Suprapubic skin (tissue), 4 donors: Measurements from ENCODE around the gene CPD.

Experiments
- POLR2A ChIP-seq, 2 donors: fragments of 450-650 bp; IDR thresholded peaks; one replicate each; pipeline ENCODE4 v1.6.1; 2017; ENCODE audit warnings: antibody characterized with exemption in 2 of 2, mild to moderate bottlenecking in 2 of 2, moderate library complexity in 2 of 2
- POLR2AphosphoS5 ChIP-seq, 3 donors: sonication (generic); formaldehyde crosslinking; IDR thresholded peaks; one replicate each; pipeline ENCODE4 v1.6.1; 2017; ENCODE audit warnings: antibody characterized with exemption in 3 of 3
- TF ChIP-seq, protein P1 (sequence below), 2 donors: fragments of 200-600 bp in 1 of 2; fragments of 450-650 bp in 1 of 2; sonication (generic) in 1 of 2; IDR thresholded peaks; one replicate each; pipeline ENCODE4 v1.5.1; 2016 to 2019; ENCODE audit warnings: antibody characterized with exemption in 2 of 2, mild to moderate bottlenecking in 1 of 2, moderate library complexity in 1 of 2

DNA sequence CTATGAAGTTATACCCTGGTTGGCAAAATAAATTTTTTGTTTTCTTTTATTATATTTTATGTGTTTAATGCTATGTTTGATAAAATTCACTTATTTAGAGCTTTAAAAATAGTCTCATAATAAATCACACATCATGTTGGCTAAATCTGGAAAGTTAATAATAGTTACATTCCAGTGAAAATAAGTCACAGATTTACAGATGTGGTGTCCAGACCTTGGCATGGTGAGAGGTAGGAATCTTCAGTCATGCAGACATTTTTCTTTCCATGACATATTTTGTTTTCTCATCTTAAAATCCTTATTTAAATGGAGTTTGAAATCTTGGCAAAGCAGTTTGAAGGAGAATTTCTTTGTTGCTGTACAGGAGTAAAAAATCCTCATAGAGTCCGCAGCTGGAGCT lies 50.4 kb downstream of the CPD start:
- TF ChIP-seq, protein P1, sequence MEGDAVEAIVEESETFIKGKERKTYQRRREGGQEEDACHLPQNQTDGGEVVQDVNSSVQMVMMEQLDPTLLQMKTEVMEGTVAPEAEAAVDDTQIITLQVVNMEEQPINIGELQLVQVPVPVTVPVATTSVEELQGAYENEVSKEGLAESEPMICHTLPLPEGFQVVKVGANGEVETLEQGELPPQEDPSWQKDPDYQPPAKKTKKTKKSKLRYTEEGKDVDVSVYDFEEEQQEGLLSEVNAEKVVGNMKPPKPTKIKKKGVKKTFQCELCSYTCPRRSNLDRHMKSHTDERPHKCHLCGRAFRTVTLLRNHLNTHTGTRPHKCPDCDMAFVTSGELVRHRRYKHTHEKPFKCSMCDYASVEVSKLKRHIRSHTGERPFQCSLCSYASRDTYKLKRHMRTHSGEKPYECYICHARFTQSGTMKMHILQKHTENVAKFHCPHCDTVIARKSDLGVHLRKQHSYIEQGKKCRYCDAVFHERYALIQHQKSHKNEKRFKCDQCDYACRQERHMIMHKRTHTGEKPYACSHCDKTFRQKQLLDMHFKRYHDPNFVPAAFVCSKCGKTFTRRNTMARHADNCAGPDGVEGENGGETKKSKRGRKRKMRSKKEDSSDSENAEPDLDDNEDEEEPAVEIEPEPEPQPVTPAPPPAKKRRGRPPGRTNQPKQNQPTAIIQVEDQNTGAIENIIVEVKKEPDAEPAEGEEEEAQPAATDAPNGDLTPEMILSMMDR (IDR thresholded peaks at IDR 0.05) = no peak
- TF ChIP-seq POLR2A (IDR thresholded peaks at IDR 0.05) = no peak
- no peak for TF ChIP-seq POLR2AphosphoS5 (IDR thresholded peaks at IDR 0.05)
